ENCODE measurements around the gene FAM222B. TPM values are rescaled to one million over a fixed set of nuclear protein-coding genes. Genes with fewer than 3 reads are reported as not detected.

Gene FAM222B
- total RNA-seq, 3 donors from 2014 or later: 9.7 to 12.0 (median 10.5) TPM

- no peaks in the 10 kb centered on the region for H3K4me1 ChIP-seq
- intact Hi-C loops (cut with DNase I; ENCODE audit: low total_unique reads): no loop called here
- H3K4me3 ChIP-seq: no peak overlapping the region
- TF ChIP-seq CTCF (IDR thresholded peaks at IDR 0.05) (no peak), POLR2AphosphoS5 (IDR thresholded peaks at IDR 0.05) (no peak), POLR2A (IDR thresholded peaks at IDR 0.05) (no peak)
- H3K9me3 ChIP-seq: no peaks in the 10 kb centered on the region
- peaks cover 7% of the 10 kb centered on the region for H3K36me3 ChIP-seq
- no peaks in the 10 kb centered on the region for H3K27me3 ChIP-seq
- H3K27ac ChIP-seq: no peak overlapping the region
- no peak for DNase-seq (ENCODE audit: low spot score in 2 of 2)
Measured at GRCh38 chr17:28862561-28862960, 20.0 kb upstream of the FAM222B start.

GRCh38 chr17:28861393-28862203, 19.0 kb upstream of the FAM222B start:
- TF ChIP-seq POLR2AphosphoS5 (IDR thresholded peaks at IDR 0.05): no peak
- TF ChIP-seq POLR2A (IDR thresholded peaks at IDR 0.05): no peak
- TF ChIP-seq CTCF (IDR thresholded peaks at IDR 0.05): no peak
- Histone ChIP-seq H3K4me1 (no peaks in the 10 kb centered on the region), H3K4me3 (no peak overlapping the region), H3K27ac (no peak overlapping the region), H3K9me3 (no peaks in the 10 kb centered on the region), H3K27me3 (no peaks in the 10 kb centered on the region), H3K36me3 (peaks cover 7% of the 10 kb centered on the region)
- no peak for DNase-seq (ENCODE audit: low spot score in 2 of 2)
- intact Hi-C loops (cut with DNase I; ENCODE audit: low total_unique reads): no loop called here

GRCh38 chr17:28860363-28860808, 17.8 kb upstream of the FAM222B start:
- Histone ChIP-seq H3K36me3 (peaks cover 7% of the 10 kb centered on the region), H3K9me3 (no peaks in the 10 kb centered on the region), H3K27ac (no peak overlapping the region), H3K4me1 (no peaks in the 10 kb centered on the region), H3K4me3 (no peak overlapping the region), H3K27me3 (no peaks in the 10 kb centered on the region)
- TF ChIP-seq POLR2AphosphoS5 (IDR thresholded peaks at IDR 0.05) (no peak), POLR2A (IDR thresholded peaks at IDR 0.05) (no peak), CTCF (IDR thresholded peaks at IDR 0.05) (no peak)
- intact Hi-C loops (cut with DNase I; ENCODE audit: low total_unique reads): no loop called here
- no peak for DNase-seq (ENCODE audit: low spot score in 2 of 2)

- Histone ChIP-seq H3K27me3 (no peaks in the 10 kb centered on the region), H3K36me3 (peaks cover 7% of the 10 kb centered on the region), H3K4me1 (peaks cover 0 to 3% of the 10 kb centered on the region in 2 donors), H3K4me3 (no peak overlapping the region), H3K27ac (no peak overlapping the region), H3K9me3 (no peaks in the 10 kb centered on the region)
- no peak for TF ChIP-seq POLR2AphosphoS5 (IDR thresholded peaks at IDR 0.05)
- no peak for TF ChIP-seq CTCF (IDR thresholded peaks at IDR 0.05)
- no peak for TF ChIP-seq POLR2A (IDR thresholded peaks at IDR 0.05)
- intact Hi-C loops (cut with DNase I; ENCODE audit: low total_unique reads): no loop called here
- no peak for DNase-seq (ENCODE audit: low spot score in 2 of 2)
Measured at GRCh38 chr17:28858801-28859355, 16.3 kb upstream of the FAM222B start.
